Measurements from ENCODE around the gene ARFIP2.
"Not testable (repeated sequence)": the region's sequence is repeated elsewhere in the genome, so short reads cannot be mapped to it uniquely, and the experiment has no call there.

The ARFIP2 gene

GRCh38 chr11:6526411-6527135, 45.4 kb upstream of the ARFIP2 start:
- Histone ChIP-seq H3K9me2 (replicated peaks; ENCODE audit: insufficient read depth, low read length) (no peaks in the 10 kb centered on the region), H3K4me2 (ENCODE audit: low read depth, low read length, poor library complexity, severe bottlenecking) (peak overlapping the region; percentile 4), H3K36me3 (ENCODE audit: low read length) (no peaks in the 10 kb centered on the region), H3F3A (ENCODE audit: insufficient read depth) (no peaks in the 10 kb centered on the region), H3K9me3 (ENCODE audit: insufficient read depth, low read length) (no peaks in the 10 kb centered on the region), H3K4me3 (ENCODE audit: insufficient read depth, low read length, poor library complexity, severe bottlenecking) (no peak overlapping the region), H3K79me2 (ENCODE audit: insufficient read depth, low read length) (no peaks in the 10 kb centered on the region), H2AFZ (ENCODE audit: low read depth, low read length, severe bottlenecking) (no peak overlapping the region), H3K27me3 (ENCODE audit: low read length) (no peaks in the 10 kb centered on the region), H3K9ac (ENCODE audit: low read length) (no peak overlapping the region), H3K27ac (ENCODE audit: low read depth, low read length) (no peak overlapping the region), H4K20me1 (ENCODE audit: low read depth, low read length) (no peaks in the 10 kb centered on the region)
- TF ChIP-seq EZH2phosphoT487 (conservative IDR thresholded peaks at IDR 0.05; ENCODE audit: low read length): no peak
- TF ChIP-seq CTCF (IDR thresholded peaks at IDR 0.05; ENCODE audit: insufficient read depth, low read length, poor library complexity, severe bottlenecking): no peak

GRCh38 chr11:6523253-6523652, 42.1 kb upstream of the ARFIP2 start:
- H3K4me2 ChIP-seq (ENCODE audit: low read depth, low read length, poor library complexity, severe bottlenecking): no peak overlapping the region
- no peak overlapping the region for H3K27ac ChIP-seq (ENCODE audit: low read depth, low read length)
- TF ChIP-seq EZH2phosphoT487 (conservative IDR thresholded peaks at IDR 0.05; ENCODE audit: low read length): no peak
- H3K4me3 ChIP-seq (ENCODE audit: insufficient read depth, low read length, poor library complexity, severe bottlenecking): no peak overlapping the region
- H3F3A ChIP-seq (ENCODE audit: insufficient read depth): no peaks in the 10 kb centered on the region
- H3K9me3 ChIP-seq (ENCODE audit: insufficient read depth, low read length): no peaks in the 10 kb centered on the region
- H3K9me2 ChIP-seq (replicated peaks; ENCODE audit: insufficient read depth, low read length): no peaks in the 10 kb centered on the region
- no peaks in the 10 kb centered on the region for H4K20me1 ChIP-seq (ENCODE audit: low read depth, low read length)
- peaks cover 7% of the 10 kb centered on the region; the same call in 1 of the 2 replicates for H3K36me3 ChIP-seq (ENCODE audit: low read length)
- H3K79me2 ChIP-seq (ENCODE audit: insufficient read depth, low read length): no peaks in the 10 kb centered on the region
- H3K27me3 ChIP-seq (ENCODE audit: low read length): no peaks in the 10 kb centered on the region
- no peak overlapping the region for H3K9ac ChIP-seq (ENCODE audit: low read length)
- no peak overlapping the region for H2AFZ ChIP-seq (ENCODE audit: low read depth, low read length, severe bottlenecking)

- not testable (repeated sequence) for H3K9me3 ChIP-seq (ENCODE audit: insufficient read depth, low read length); H3K27ac ChIP-seq (ENCODE audit: low read depth, low read length); H2AFZ ChIP-seq (ENCODE audit: low read depth, low read length, severe bottlenecking); H3K4me3 ChIP-seq (ENCODE audit: insufficient read depth, low read length, poor library complexity, severe bottlenecking); H3K27me3 ChIP-seq (ENCODE audit: low read length); H3K4me2 ChIP-seq (ENCODE audit: low read depth, low read length, poor library complexity, severe bottlenecking); H3K9ac ChIP-seq (ENCODE audit: low read length); H4K20me1 ChIP-seq (ENCODE audit: low read depth, low read length); H3K79me2 ChIP-seq (ENCODE audit: insufficient read depth, low read length); H3K9me2 ChIP-seq (replicated peaks; ENCODE audit: insufficient read depth, low read length); H3F3A ChIP-seq (ENCODE audit: insufficient read depth)
- peaks cover 16% of the 10 kb centered on the region; the same call in 1 of the 2 replicates for H3K36me3 ChIP-seq (ENCODE audit: low read length)
These were observed 40.8 kb upstream of the ARFIP2 start for GRCh38 chr11:6521946-6522345.

GRCh38 chr11:6520265-6520664, 39.1 kb upstream of the ARFIP2 start:
- Histone ChIP-seq H3K27ac (ENCODE audit: low read depth, low read length) (no peak overlapping the region), H4K20me1 (ENCODE audit: low read depth, low read length) (no peaks in the 10 kb centered on the region), H3K36me3 (ENCODE audit: low read length) (peaks cover 20% of the 10 kb centered on the region; the same call in 1 of the 2 replicates), H3K4me3 (ENCODE audit: insufficient read depth, low read length, poor library complexity, severe bottlenecking) (no peak overlapping the region), H3K9me2 (replicated peaks; ENCODE audit: insufficient read depth, low read length) (no peaks in the 10 kb centered on the region), H2AFZ (ENCODE audit: low read depth, low read length, severe bottlenecking) (no peak overlapping the region), H3K9me3 (ENCODE audit: insufficient read depth, low read length) (no peaks in the 10 kb centered on the region), H3K79me2 (ENCODE audit: insufficient read depth, low read length) (no peaks in the 10 kb centered on the region), H3F3A (ENCODE audit: insufficient read depth) (no peaks in the 10 kb centered on the region), H3K27me3 (ENCODE audit: low read length) (no peaks in the 10 kb centered on the region), H3K9ac (ENCODE audit: low read length) (no peak overlapping the region), H3K4me2 (ENCODE audit: low read depth, low read length, poor library complexity, severe bottlenecking) (no peak overlapping the region)
- TF ChIP-seq CTCF (IDR thresholded peaks at IDR 0.05; ENCODE audit: insufficient read depth, low read length, poor library complexity, severe bottlenecking) (no peak), EZH2phosphoT487 (conservative IDR thresholded peaks at IDR 0.05; ENCODE audit: low read length) (no peak)

Data from SU-DHL-6 (cell line).